H1 (cell line): ENCODE measurements around the gene MRM3.
"Not testable (repeated sequence)": the region's sequence is repeated elsewhere in the genome, so short reads cannot be mapped to it uniquely, and the experiment has no call there.

Experiments
- ATF2 ChIP-seq: IDR thresholded peaks from 2 replicates; pipeline ENCODE4 v1.6.1; 2012; ENCODE audit warnings: low read length, inconsistent platforms
- CBX8 ChIP-seq: fragments of 300-800, 300-1000 bp; sonication (generic); IDR thresholded peaks from 2 replicates; pipeline ENCODE4 v1.7.1; 2016; ENCODE audit warnings: low read depth, low read length, borderline replicate concordance
- CTCF ChIP-seq, 3 experiments: IDR thresholded peaks; 1 replicate in 2 of 3; 2 replicates in 1 of 3; pipeline versions ENCODE4 v1.5.1 to v1.6.1; 2011; ENCODE audit warnings: low read length in 3 of 3, mild to moderate bottlenecking in 3 of 3, inconsistent platforms in 2 of 3, low read depth in 1 of 3, moderate library complexity in 1 of 3; ENCODE audit not compliant: insufficient read depth in 1 of 3; ENCODE audit errors: control extremely low read depth in 1 of 3
- POLR2A ChIP-seq, 2 experiments: IDR thresholded peaks; 1 replicate in 1 of 2; 2 replicates in 1 of 2; pipeline ENCODE4 v1.6.1; 2011; ENCODE audit warnings: low read depth in 2 of 2, low read length in 2 of 2, mild to moderate bottlenecking in 2 of 2; ENCODE audit errors: control extremely low read depth in 1 of 2
- SIN3A ChIP-seq, 2 experiments: IDR thresholded peaks in 1 of 2; conservative IDR thresholded peaks in 1 of 2; 2 replicates each; pipeline ENCODE4 v1.6.1; 2011 to 2012; ENCODE audit warnings: low read length in 2 of 2, improper control_type of control experiment in 1 of 2, low read depth in 1 of 2, mild to moderate bottlenecking in 1 of 2
- SP4 ChIP-seq: IDR thresholded peaks from 2 replicates; pipeline ENCODE4 v1.6.1; 2012; ENCODE audit warnings: low read length, inconsistent platforms
- USF2 ChIP-seq: IDR thresholded peaks from 2 replicates; pipeline ENCODE4 v1.6.1; 2011; ENCODE audit warnings: low read length, improper control_type of control experiment

- TF ChIP-seq CTCF (IDR thresholded peaks at IDR 0.05; ENCODE audit: control extremely low read depth in 1 of 3, insufficient read depth in 1 of 3, low read depth in 1 of 3, low read length in 3 of 3); SIN3A (conservative IDR thresholded peaks at IDR 0.05 in 1 of 2, IDR thresholded peaks at IDR 0.05 in 1 of 2; ENCODE audit: low read depth in 1 of 2, low read length in 2 of 2); SP4; POLR2A (IDR thresholded peaks at IDR 0.05; ENCODE audit: control extremely low read depth in 1 of 2, low read depth in 2 of 2, low read length in 2 of 2); ATF2; USF2; CBX8: not testable (repeated sequence)
Observed at GRCh38 chr17:835721-836120, 53.6 kb downstream of the MRM3 start.
